ENCODE measurements around the gene RNASE7.
"Not testable (repeated sequence)": the region's sequence is repeated elsewhere in the genome, so short reads cannot be mapped to it uniquely, and the experiment has no call there.

The RNASE7 gene

GRCh38 chr14:21041676-21042433, at the start of gene RNASE7:
Gene RNASE7, plus strand, starts transcription at chr14:21042362. Its CDS starts 631 bp downstream, at chr14:21042993.
- no peak for DNase-seq (ENCODE audit: low spot score)

- DNase-seq (ENCODE audit: low spot score): no peak
These were observed 45.6 kb upstream of the RNASE7 start for GRCh38 chr14:20996521-20996920.

GRCh38 chr14:20997115-20997514, 45.0 kb upstream of the RNASE7 start:
- DNase-seq (ENCODE audit: low spot score): no peak

GRCh38 chr14:20997564-20997963, 44.6 kb upstream of the RNASE7 start:
- DNase-seq (ENCODE audit: low spot score): no peak

- DNase-seq (ENCODE audit: low spot score): no peak
These were observed 44.0 kb upstream of the RNASE7 start for GRCh38 chr14:20998139-20998538.

- DNase-seq (ENCODE audit: low spot score): no peak
These were observed 43.3 kb upstream of the RNASE7 start, which contains the start of gene SLC39A2 for GRCh38 chr14:20998674-20999366. Gene SLC39A2, plus strand, starts transcription at chr14:20999293. Its CDS starts 154 bp downstream, at chr14:20999447.

GRCh38 chr14:20999591-20999990, 42.6 kb upstream of the RNASE7 start:
- no peak for DNase-seq (ENCODE audit: low spot score)

GRCh38 chr14:21001218-21001617, 40.9 kb upstream of the RNASE7 start:
- no peak for DNase-seq (ENCODE audit: low spot score)

- no peak for DNase-seq (ENCODE audit: low spot score)
These were observed 38.3 kb upstream of the RNASE7 start for GRCh38 chr14:21003788-21004346.

GRCh38 chr14:21009721-21010120, 32.4 kb upstream of the RNASE7 start:
- DNase-seq (ENCODE audit: low spot score): not testable (repeated sequence)

GRCh38 chr14:21011136-21011535, 31.0 kb upstream of the RNASE7 start:
- DNase-seq (ENCODE audit: low spot score): no peak

GRCh38 chr14:21014761-21015190, 27.4 kb upstream of the RNASE7 start:
- DNase-seq (ENCODE audit: low spot score): peak; percentile 74

GRCh38 chr14:21015312-21015711, 26.9 kb upstream of the RNASE7 start:
- no peak for DNase-seq (ENCODE audit: low spot score)

- DNase-seq (ENCODE audit: low spot score): no peak
These were observed 25.6 kb upstream of the RNASE7 start for GRCh38 chr14:21016413-21017190.

- no peak for DNase-seq (ENCODE audit: low spot score)
These were observed 24.5 kb upstream of the RNASE7 start for GRCh38 chr14:21017528-21018245.

- no peak for DNase-seq (ENCODE audit: low spot score)
These were observed 23.9 kb upstream of the RNASE7 start for GRCh38 chr14:21018286-21018685.

- DNase-seq (ENCODE audit: low spot score): no peak
These were observed 23.4 kb upstream of the RNASE7 start for GRCh38 chr14:21018781-21019180.

GRCh38 chr14:21019366-21019765, 22.8 kb upstream of the RNASE7 start:
- no peak for DNase-seq (ENCODE audit: low spot score)

GRCh38 chr14:21020977-21021545, 21.1 kb upstream of the RNASE7 start:
- DNase-seq (ENCODE audit: low spot score): no peak

GRCh38 chr14:21022686-21023085, 19.5 kb upstream of the RNASE7 start:
- no peak for DNase-seq (ENCODE audit: low spot score)

GRCh38 chr14:21023174-21023573, 19.0 kb upstream of the RNASE7 start:
- DNase-seq (ENCODE audit: low spot score): no peak

Measured in HuH-7 (cell line).